WTC11 (cell line): Measurements from ENCODE around the gene CELF4. TPM values are rescaled to one million over a fixed set of nuclear protein-coding genes. Genes with fewer than 3 reads are reported as not detected.

Experiments used
- ATAC-seq: fragments of 200-7000 bp; cut with Tn5 transposase; 2 replicates; pipeline ENCODE4 v1.10.0; 2021; ENCODE audit warnings: mild to moderate bottlenecking, moderate library complexity
- CTCF ChIA-PET: fragments of 300-600 bp; sonication (Branson Sonifier 250); formaldehyde crosslinking; loops from one replicate; lab custom pipeline; 2021; ENCODE audit warnings: antibody characterized with exemption; lab: Charles Lee
- POLR2A ChIA-PET: fragments of 350-600 bp; sonication (Branson Sonifier 250); formaldehyde crosslinking; loops from one replicate; lab custom pipeline; 2021; ENCODE audit warnings: antibody characterized with exemption; lab: Charles Lee
- DNase-seq: peaks from one replicate; pipeline ENCODE4 v3.0.0; 2021; ENCODE audit warnings: low spot score
- H3K27ac Mint-ChIP-seq: 2 replicates; pipeline ENCODE4 v1.8.0; 2021; ENCODE audit warnings: mixed read lengths
- H3K27me3 Mint-ChIP-seq: 2 replicates; pipeline ENCODE4 v1.8.0; 2021; ENCODE audit warnings: low read depth, mild to moderate bottlenecking, moderate library complexity, mixed read lengths
- H3K36me3 Mint-ChIP-seq: 2 replicates; pipeline ENCODE4 v1.8.0; 2021; ENCODE audit warnings: mixed read lengths
- H3K4me1 Mint-ChIP-seq: 2 replicates; pipeline ENCODE4 v1.8.0; 2022; ENCODE audit warnings: mixed read lengths
- H3K4me3 Mint-ChIP-seq: 2 replicates; pipeline ENCODE4 v1.8.0; 2021; ENCODE audit warnings: mild to moderate bottlenecking, moderate library complexity, mixed read lengths
- H3K9me3 Mint-ChIP-seq: 2 replicates; pipeline ENCODE4 v1.8.0; 2021; ENCODE audit warnings: mixed read lengths
- ATF2 ChIP-seq: sonication (generic); formaldehyde crosslinking; IDR thresholded peaks from 2 replicates; pipeline ENCODE4 v1.8.1; 2022; ENCODE audit warnings: low read depth, missing genetic modification reagents, borderline replicate concordance
- E2F1 ChIP-seq: sonication (generic); formaldehyde crosslinking; IDR thresholded peaks from 2 replicates; pipeline ENCODE4 v1.8.0; 2022; ENCODE audit warnings: mild to moderate bottlenecking, missing genetic modification reagents
- JAZF1 ChIP-seq: fragments of 250-450 bp; sonication (Bioruptor Pico); IDR thresholded peaks from 2 replicates; pipeline ENCODE4 v1.9.0; 2021; ENCODE audit warnings: moderate library complexity, mild to moderate bottlenecking, inconsistent platforms
- NFYB ChIP-seq: sonication (generic); formaldehyde crosslinking; conservative IDR thresholded peaks from 2 replicates; pipeline ENCODE4 v1.8.0; 2022; ENCODE audit warnings: low read depth, missing genetic modification reagents
- NR2C2 ChIP-seq: sonication (generic); formaldehyde crosslinking; IDR thresholded peaks from 2 replicates; pipeline ENCODE4 v1.8.0; 2022; ENCODE audit warnings: mild to moderate bottlenecking, missing genetic modification reagents
- PREB ChIP-seq: sonication (generic); formaldehyde crosslinking; IDR thresholded peaks from 2 replicates; pipeline ENCODE4 v1.8.1; 2022; ENCODE audit warnings: mild to moderate bottlenecking, missing genetic modification reagents, moderate library complexity, borderline replicate concordance
- RORB ChIP-seq: fragments of 250-450 bp; sonication (Bioruptor Pico); IDR thresholded peaks from 2 replicates; pipeline ENCODE4 v1.9.0; 2021; ENCODE audit warnings: mild to moderate bottlenecking
- SOX15 ChIP-seq: fragments of 250-450 bp; sonication (Bioruptor Pico); IDR thresholded peaks from 2 replicates; pipeline ENCODE4 v1.9.0; 2021; ENCODE audit warnings: mild to moderate bottlenecking
- STAT6 ChIP-seq: sonication (generic); formaldehyde crosslinking; conservative IDR thresholded peaks from 2 replicates; pipeline ENCODE4 v1.8.1; 2023; ENCODE audit warnings: mild to moderate bottlenecking, low read depth, missing genetic modification reagents, moderate library complexity
- TCF7 ChIP-seq: sonication (generic); formaldehyde crosslinking; IDR thresholded peaks from 2 replicates; pipeline ENCODE4 v1.8.0; 2022; ENCODE audit warnings: mild to moderate bottlenecking, low read depth, missing genetic modification reagents, moderate library complexity
- TP53 ChIP-seq: sonication (generic); formaldehyde crosslinking; IDR thresholded peaks from 2 replicates; pipeline ENCODE4 v1.8.1; 2023; ENCODE audit warnings: mild to moderate bottlenecking, missing genetic modification reagents
- ZBTB21 ChIP-seq: sonication (generic); formaldehyde crosslinking; IDR thresholded peaks from 2 replicates; pipeline ENCODE4 v1.8.1; 2023; ENCODE audit warnings: mild to moderate bottlenecking, missing genetic modification reagents, borderline replicate concordance
- ZNF121 ChIP-seq: sonication (generic); formaldehyde crosslinking; IDR thresholded peaks from 2 replicates; pipeline ENCODE4 v1.8.0; 2023; ENCODE audit warnings: missing genetic modification reagents
- ZNF138 ChIP-seq: sonication (generic); formaldehyde crosslinking; conservative IDR thresholded peaks from 2 replicates; pipeline ENCODE4 v1.8.1; 2022; ENCODE audit warnings: mild to moderate bottlenecking, moderate library complexity, missing genetic modification reagents
- ZNF281 ChIP-seq: sonication (generic); formaldehyde crosslinking; IDR thresholded peaks from 2 replicates; pipeline ENCODE4 v1.8.0; 2023; ENCODE audit warnings: mild to moderate bottlenecking, missing genetic modification reagents
- ZNF671 ChIP-seq: fragments of 250-450 bp; sonication (Bioruptor Pico); IDR thresholded peaks from 2 replicates; pipeline ENCODE4 v1.8.0; 2021; ENCODE audit warnings: mild to moderate bottlenecking
- total RNA-seq: library from RNA; stranded (reverse); gene quantifications from 3 replicates; pipeline ENCODE4 v1.2.3, GENCODE V29; 2021
- TF ChIP-seq, protein P1 (sequence below): sonication (generic); formaldehyde crosslinking; IDR thresholded peaks from 2 replicates; pipeline ENCODE4 v1.8.1; 2023; ENCODE audit warnings: mild to moderate bottlenecking, missing genetic modification reagents, moderate library complexity
- TF ChIP-seq, protein P2 (sequence below): sonication (generic); formaldehyde crosslinking; IDR thresholded peaks from 2 replicates; pipeline ENCODE4 v1.8.0; 2022; ENCODE audit warnings: missing genetic modification reagents
- TF ChIP-seq, protein P3 (sequence below): fragments of 200-600 bp; IDR thresholded peaks from 2 replicates; pipeline ENCODE4 v1.8.0; 2022; ENCODE audit warnings: antibody characterized with exemption

Gene CELF4
- total RNA-seq, 1 experiment from 2014 or later = 2.9 TPM

DNA sequence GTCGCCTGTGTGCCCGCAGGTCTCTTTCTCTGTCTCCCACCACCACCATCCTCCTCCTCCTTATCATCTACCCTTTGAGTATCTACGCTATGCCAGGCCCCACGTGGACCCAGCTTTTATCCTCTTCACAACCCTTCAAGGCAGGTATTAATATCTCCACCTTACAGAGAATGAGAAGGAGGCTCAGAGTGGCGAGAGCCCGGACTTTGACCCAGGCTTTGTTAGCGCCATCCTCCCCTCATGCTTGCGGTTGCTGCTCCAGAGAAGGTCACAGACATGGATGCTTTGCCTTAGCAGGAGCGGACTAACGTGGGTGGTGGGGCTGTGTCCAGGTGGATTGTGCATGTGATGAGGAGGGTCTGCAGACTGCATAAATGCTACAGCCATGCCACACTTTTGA, 119.8 kb downstream of the CELF4 start (continued):
- no peak for TF ChIP-seq ZNF281 (CRISPR knock-in tag)
- no peak for TF ChIP-seq TP53 (CRISPR knock-in tag)
- no peak for TF ChIP-seq ATF2 (CRISPR knock-in tag)
- TF ChIP-seq ZBTB21 = no peak
- TF ChIP-seq, protein P1, sequence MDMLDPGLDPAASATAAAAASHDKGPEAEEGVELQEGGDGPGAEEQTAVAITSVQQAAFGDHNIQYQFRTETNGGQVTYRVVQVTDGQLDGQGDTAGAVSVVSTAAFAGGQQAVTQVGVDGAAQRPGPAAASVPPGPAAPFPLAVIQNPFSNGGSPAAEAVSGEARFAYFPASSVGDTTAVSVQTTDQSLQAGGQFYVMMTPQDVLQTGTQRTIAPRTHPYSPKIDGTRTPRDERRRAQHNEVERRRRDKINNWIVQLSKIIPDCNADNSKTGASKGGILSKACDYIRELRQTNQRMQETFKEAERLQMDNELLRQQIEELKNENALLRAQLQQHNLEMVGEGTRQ (CRISPR knock-in tag) = no peak
- TF ChIP-seq ZNF138 (CRISPR knock-in tag) = no peak
- no peak for TF ChIP-seq ZNF671 (CRISPR knock-in tag)
- TF ChIP-seq RORB = no peak

DNA sequence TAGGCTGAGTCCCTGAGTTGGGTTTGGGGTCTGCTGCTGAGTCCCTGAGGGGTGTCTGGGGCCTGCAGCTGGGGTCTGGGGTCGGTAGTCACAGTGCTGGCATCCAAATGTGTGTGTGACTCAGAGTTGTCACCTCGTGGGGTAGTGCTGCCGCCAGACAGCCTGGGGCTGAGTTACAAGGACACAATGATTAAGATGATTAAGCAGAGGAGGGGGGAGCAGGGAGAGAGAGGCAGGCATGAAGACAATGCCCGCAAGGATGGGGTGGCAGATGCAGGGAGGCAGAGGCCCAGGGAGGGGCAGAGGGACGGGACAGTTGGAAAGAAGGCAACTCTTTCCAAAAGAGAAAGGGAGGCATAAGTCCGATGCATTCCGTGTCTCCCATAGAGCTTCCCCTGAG, 120.2 kb downstream of the CELF4 start:
- no peak for ATAC-seq
- DNase-seq = no peak
- H3K27ac Mint-ChIP-seq = no peak overlapping the region
- ChIA-PET POLR2A (no interaction called here), CTCF (interaction anchor here (1.0 to 3.4 kb wide), 10 partner anchors 9 to 94 kb away, joined by 3 to 14 read pairs (median 8); no protein-coding TSS in a partner anchor)
- H3K27me3 Mint-ChIP-seq = peaks cover 7% of the 10 kb centered on the region; the same call in 1 of the 2 replicates
- no peak overlapping the region for H3K4me3 Mint-ChIP-seq
- peaks cover 41% of the 10 kb centered on the region for H3K4me1 Mint-ChIP-seq
- no peaks in the 10 kb centered on the region for H3K36me3 Mint-ChIP-seq
- H3K9me3 Mint-ChIP-seq = no peaks in the 10 kb centered on the region
- TF ChIP-seq ZNF121 (CRISPR knock-in tag) (no peak), NR2C2 (CRISPR knock-in tag) (no peak), ATF2 (CRISPR knock-in tag) (no peak), PREB (CRISPR knock-in tag) (no peak), JAZF1 (CRISPR knock-in tag) (no peak), NFYB (no peak), TCF7 (CRISPR knock-in tag) (no peak), SOX15 (CRISPR knock-in tag) (no peak), STAT6 (CRISPR knock-in tag) (no peak), E2F1 (CRISPR knock-in tag) (no peak)
- TF ChIP-seq, protein P2, sequence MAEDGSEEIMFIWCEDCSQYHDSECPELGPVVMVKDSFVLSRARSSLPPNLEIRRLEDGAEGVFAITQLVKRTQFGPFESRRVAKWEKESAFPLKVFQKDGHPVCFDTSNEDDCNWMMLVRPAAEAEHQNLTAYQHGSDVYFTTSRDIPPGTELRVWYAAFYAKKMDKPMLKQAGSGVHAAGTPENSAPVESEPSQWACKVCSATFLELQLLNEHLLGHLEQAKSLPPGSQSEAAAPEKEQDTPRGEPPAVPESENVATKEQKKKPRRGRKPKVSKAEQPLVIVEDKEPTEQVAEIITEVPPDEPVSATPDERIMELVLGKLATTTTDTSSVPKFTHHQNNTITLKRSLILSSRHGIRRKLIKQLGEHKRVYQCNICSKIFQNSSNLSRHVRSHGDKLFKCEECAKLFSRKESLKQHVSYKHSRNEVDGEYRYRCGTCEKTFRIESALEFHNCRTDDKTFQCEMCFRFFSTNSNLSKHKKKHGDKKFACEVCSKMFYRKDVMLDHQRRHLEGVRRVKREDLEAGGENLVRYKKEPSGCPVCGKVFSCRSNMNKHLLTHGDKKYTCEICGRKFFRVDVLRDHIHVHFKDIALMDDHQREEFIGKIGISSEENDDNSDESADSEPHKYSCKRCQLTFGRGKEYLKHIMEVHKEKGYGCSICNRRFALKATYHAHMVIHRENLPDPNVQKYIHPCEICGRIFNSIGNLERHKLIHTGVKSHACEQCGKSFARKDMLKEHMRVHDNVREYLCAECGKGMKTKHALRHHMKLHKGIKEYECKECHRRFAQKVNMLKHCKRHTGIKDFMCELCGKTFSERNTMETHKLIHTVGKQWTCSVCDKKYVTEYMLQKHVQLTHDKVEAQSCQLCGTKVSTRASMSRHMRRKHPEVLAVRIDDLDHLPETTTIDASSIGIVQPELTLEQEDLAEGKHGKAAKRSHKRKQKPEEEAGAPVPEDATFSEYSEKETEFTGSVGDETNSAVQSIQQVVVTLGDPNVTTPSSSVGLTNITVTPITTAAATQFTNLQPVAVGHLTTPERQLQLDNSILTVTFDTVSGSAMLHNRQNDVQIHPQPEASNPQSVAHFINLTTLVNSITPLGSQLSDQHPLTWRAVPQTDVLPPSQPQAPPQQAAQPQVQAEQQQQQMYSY (CRISPR knock-in tag) = no peak
- TF ChIP-seq, protein P3, sequence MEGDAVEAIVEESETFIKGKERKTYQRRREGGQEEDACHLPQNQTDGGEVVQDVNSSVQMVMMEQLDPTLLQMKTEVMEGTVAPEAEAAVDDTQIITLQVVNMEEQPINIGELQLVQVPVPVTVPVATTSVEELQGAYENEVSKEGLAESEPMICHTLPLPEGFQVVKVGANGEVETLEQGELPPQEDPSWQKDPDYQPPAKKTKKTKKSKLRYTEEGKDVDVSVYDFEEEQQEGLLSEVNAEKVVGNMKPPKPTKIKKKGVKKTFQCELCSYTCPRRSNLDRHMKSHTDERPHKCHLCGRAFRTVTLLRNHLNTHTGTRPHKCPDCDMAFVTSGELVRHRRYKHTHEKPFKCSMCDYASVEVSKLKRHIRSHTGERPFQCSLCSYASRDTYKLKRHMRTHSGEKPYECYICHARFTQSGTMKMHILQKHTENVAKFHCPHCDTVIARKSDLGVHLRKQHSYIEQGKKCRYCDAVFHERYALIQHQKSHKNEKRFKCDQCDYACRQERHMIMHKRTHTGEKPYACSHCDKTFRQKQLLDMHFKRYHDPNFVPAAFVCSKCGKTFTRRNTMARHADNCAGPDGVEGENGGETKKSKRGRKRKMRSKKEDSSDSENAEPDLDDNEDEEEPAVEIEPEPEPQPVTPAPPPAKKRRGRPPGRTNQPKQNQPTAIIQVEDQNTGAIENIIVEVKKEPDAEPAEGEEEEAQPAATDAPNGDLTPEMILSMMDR = no peak
